ENCODE data around the gene ATP6V0A4.
"Not testable (repeated sequence)": the region's sequence is repeated elsewhere in the genome, so short reads cannot be mapped to it uniquely, and the experiment has no call there.

ATP6V0A4 gene

DNA sequence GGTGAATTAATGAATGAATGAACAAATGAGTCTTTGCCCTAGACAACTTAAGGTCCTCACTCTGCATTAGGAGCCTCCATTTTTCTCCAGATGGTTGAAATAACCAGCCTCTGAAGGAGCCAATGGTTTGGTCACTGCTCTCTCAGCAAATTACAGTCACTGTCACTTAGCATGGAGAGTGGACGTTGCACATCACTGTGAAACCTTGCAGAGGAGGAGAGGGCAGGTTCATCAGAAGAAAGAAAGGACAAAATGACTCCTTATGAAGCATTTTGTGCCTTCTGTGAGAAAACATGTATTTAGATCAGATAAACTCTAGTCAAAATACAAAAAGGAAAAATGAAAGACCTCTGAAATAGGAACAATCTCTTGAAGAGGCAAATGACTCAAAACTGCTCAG is 6.6 kb upstream of the ATP6V0A4 start:
- in situ Hi-C loops (cut with MboI; ENCODE audit: low sequenced_read_pairs): no loop called here

DNA sequence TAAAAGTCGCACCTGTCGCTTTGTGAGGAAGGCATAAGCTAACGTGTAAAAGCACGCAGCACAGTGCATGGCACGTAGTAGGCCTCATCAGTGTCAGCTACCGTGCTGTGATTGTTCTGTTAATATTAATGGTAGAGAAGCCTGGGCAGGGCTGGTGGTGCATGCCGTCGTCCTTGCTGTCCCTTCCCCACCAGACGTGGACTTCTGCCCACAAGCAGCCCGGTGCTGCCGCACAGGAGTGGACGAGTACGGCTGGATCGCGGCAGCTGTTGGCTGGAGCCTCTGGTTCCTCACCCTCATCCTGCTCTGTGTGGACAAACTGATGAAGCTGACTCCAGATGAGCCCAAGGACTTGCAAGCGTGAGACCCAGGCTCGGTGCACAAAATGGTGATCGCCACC is 4.7 kb upstream of the ATP6V0A4 start:
- in situ Hi-C loops (cut with MboI; ENCODE audit: low sequenced_read_pairs): no loop called here

DNA sequence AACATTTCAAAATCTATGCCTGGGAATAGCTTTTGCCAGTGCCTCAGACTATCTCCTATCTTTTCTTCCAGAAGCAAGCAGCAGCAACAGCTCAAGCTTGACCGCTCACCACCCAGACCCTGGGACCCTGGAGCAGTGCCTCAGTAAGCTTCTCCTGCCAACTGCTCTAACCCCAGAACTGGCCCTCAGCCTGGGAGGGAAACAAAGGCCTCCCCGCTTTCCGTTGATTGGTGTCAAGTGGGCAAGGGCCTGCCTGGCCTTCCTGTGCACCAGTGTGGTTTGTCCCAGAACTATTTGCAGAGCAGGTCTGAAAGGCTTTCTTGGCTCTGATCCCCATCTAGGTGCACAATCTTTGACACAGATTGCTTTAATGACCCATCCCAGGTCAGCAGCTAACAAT is 3.3 kb upstream of the ATP6V0A4 start:
- in situ Hi-C loops (cut with MboI; ENCODE audit: low sequenced_read_pairs): no loop called here

DNA sequence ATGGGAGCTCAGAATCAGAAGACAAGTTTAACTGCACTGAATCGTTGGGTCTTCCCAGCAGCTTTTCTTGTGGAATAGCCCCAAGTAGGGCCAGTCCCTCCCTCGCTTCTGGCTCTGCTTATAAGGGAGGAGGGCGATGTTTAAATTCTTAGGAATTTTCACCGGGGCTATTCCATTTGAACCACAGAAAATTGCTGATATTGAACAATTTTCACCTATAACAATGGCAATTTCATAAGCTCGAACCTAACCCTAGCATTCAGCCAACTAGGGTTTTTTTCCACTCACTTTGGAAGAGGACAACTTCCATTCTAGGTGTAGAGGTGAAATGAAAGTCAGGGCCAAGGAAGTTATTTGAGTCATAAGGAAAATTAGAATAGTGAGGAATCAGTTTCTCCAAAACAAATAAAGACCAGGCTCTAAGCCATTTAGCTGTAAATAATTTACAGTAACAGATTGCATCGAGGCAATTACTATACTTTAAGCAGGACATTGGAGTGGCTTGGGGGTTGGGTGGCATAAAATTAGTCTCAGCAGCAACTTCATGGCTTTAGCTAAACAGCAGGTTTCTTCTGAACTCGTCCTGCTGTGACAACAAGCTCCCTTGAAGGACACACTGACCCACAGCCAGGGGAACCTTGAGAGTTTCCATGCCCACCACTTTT is 1.5 kb upstream of the ATP6V0A4 start:
- in situ Hi-C loops (cut with MboI; ENCODE audit: low sequenced_read_pairs): no loop called here

DNA sequence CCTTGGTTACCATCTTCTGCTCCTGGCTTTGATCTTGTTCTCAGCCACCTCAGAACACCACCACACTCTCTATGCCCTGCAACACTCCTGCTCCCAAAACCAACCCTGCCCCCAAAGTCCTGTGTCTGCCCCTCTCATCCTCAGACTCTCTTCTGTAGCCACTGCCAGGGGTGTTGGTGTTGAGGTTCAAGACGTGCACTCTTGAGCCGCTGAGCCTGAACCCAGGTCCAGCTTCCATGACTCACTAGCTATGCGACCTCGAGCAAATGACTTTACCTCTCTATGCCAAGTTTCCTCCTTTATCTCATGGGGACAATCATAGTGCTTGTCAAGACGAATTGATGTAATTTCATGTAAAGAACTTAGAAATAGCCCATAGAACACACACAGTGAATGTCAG is 840 bp upstream of the ATP6V0A4 start:
- in situ Hi-C loops (cut with MboI; ENCODE audit: low sequenced_read_pairs): no loop called here

DNA sequence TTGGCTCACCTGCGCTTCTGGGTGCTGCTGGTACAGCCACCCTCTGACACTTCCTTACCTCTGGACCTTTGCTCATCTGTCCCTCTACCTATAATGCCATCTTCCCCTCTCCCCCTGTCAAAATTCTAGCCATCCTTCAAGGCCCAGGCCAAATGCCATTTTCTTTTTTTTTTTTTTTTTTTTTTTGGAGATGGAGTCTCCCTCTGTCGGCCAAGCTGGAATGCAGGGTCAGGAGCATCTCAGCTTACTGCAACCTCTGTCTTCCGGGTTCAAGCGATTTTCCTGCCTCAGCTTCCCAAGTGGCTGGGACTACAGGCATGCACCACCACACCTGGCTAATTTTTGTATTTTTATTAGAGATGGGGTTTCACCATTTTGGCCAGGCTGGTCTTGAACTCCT is 950 bp downstream of the ATP6V0A4 start:
- in situ Hi-C loops (cut with MboI; ENCODE audit: low sequenced_read_pairs): not testable (repeated sequence)

DNA sequence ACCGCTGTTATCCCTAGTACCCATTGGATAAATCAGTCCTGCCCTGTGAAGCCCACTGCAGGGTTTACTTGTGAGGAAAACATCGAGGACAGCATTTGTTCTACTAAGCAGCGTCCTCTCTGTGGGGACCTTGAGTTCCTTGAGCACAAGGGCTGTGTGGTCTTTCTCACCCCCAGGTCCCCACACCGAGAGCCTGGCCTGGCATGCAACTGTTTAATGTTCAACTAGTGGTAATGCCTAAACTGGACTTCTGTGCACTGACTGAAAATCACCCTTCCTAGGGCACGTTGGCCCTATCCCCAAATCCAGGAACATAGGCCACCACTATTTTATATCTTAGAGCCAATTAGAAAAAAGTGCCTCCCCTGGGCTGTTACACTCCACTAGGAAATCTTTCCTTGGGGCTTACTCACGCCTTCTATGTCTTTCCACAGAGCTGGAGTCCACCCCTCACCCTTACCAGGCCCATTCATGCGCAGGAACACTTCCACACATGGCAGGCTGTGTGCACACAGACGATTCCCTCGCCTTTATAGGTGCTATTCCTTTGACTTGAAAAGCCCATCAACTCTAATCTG is 1.9 kb downstream of the ATP6V0A4 start:
- in situ Hi-C loops (cut with MboI; ENCODE audit: low sequenced_read_pairs): no loop called here

DNA sequence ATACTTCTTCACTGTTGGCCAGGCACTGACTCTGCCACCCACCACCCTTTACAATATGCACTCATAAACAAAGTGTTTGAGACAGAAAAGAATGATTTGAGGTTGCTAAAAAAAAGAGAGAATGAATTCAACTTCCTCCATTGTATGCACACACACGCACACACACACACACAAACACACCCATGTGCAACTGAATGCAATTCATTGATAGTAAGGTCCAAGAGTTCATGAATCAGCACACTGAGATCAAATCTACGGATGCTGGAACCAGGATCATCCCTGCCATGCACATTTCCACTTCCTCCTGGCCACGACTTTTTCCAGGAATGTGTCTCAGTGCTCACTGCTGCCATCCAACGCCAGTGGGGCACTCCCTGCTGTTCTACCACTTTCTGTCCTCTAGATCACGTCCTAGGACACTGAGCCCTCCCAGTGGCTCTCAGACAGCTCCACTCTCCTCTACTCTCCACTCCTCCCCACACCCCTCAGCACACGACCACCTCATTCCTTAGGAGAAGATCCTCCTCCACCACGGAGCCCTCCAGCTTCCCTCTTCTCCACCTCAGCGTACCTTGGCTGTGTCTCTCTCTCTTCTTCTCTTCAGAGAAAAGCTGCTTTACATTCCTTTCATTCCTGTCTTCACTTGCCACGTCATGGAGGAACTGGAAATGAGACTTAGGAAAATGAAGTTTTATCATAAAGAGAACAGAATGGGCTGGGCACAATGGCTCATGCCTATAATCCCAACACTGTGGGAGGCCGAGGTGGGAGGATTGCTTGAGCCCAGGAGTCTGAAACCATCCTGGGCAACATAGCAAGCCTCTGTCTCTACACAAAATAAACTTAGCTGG is 12.2 kb downstream of the ATP6V0A4 start:
- in situ Hi-C loops (cut with MboI; ENCODE audit: low sequenced_read_pairs): no loop called here

DNA sequence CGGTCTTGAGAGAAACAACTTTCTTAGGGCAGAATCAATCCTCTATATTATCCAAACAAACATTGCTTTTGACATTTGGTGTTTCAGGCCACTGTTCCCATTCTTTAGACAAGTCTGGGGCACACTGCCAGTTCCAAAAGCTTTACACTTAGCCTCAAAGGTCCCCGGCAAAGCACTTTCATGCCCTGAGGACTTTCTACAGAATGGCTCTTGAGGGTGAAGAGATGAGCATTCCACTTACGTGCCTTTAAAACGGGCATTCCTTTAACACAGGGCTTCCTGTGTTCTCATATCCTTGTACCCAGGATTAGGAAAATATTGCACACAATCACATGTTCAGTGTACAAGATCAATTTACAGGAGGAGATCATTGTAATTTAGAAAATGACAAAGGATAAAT is 13.3 kb downstream of the ATP6V0A4 start:
- in situ Hi-C loops (cut with MboI; ENCODE audit: low sequenced_read_pairs): no loop called here

DNA sequence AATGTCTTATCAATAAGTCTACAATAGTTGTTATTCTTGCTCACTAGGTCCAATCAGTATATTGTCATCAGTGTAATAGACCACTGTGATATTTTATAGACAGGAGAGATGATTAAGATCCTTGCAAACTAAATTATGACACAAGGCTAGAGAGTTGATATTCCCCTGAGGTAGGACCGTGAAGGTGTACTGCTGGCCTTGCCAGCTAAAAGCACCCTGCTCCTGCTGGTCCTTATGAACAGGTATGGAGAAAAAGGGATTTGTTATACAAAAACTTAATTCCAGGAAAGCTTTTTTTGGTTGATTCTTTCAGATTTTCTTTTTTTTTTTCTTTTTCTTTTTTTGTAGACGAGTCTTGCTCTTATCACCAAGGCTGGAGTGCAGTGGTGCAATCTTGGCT is 17.0 kb downstream of the ATP6V0A4 start:
- in situ Hi-C loops (cut with MboI; ENCODE audit: low sequenced_read_pairs): no loop called here

DNA sequence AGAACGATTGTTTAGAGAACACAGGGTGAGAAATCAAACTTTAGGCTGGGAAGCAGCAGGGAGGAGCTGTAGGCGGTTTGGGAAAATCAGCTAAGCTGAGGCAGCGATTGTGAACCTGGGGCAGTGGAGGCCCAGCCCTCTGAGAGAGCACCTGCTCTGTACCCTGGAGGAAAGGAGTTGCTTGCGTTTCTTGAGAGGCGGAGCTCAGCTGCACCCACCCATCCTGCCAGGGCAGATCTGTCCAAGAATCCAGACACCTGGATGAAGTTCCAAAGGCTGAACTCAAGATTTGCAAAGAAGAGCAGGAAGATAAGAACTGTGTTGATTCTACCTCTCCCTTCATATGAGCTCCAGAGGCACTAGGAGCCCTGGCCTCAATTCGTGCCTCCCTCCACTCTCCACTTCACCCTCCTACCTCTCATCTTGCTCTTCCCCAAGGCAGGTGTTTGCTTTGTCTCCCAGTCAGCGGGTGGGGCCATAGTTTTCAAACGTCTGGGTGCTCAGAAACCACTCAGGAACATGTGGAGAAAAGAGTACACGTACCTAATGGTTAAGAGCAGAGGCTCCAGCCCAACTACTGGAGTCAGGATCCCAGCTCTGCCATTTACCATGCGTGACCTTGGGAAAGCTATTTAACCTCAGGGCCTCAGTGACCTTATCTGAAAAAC is 21.7 kb downstream of the ATP6V0A4 start:
- in situ Hi-C loops (cut with MboI; ENCODE audit: low sequenced_read_pairs): no loop called here

DNA sequence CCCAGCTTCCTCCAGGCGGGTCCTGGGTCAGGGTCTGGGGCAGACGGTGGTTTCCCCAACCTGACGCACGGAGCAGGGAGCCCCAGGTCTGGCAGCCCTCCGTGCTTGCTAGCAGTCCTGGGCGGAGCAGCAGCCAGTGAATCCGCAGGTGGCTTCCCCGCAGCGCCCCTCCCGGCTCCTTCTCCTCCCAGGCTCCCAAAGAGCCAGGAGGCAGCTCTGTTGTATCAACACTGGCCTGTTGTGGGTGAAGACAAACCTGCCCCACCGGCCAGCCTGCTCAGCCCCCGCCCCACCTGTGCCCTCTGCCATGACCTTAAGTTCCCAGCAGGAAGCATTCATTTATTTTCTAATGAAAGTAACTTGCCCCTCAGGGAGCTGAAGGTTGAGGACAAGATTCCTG is 24.2 kb downstream of the ATP6V0A4 start:
- in situ Hi-C loops (cut with MboI; ENCODE audit: low sequenced_read_pairs): no loop called here

DNA sequence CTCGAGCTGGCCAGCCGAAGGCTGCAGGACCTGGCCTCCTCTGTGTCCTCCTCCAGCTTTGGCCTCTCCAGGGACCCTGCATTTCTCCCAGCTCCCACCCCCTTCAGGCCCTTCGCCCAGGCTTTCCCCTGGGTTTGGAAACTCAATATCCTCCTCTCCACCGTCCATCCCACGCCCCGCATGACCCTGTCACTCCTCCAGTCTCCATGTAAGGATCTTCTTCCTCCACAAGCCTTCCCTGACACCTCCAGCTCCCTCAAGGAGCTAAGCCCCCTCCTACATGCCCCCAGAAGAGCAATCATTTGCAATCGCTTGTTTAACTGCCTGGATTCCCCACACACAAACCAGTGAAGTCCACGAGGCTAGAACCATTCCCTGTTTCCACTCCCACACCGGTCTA is 24.8 kb downstream of the ATP6V0A4 start:
- in situ Hi-C loops (cut with MboI; ENCODE audit: low sequenced_read_pairs): no loop called here

DNA sequence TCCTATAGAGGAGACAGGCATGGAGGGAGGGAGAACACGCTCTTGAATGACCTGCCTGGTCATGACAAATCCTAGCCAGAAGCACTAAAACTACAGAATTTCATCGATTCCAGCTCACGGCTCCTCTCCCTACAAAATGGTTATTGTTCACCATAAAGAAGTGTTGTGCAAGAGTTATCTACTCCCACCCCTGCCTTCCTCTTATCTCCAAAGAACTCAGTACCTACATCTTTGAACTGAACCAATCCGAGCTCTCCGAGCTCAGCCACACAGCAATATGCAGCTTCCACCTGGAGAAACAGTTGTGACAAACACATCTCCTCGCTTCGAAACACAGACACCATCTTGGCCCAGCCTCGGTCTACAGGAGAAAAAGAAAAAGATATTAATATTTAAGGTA is 27.1 kb downstream of the ATP6V0A4 start:
- in situ Hi-C loops (cut with MboI; ENCODE audit: low sequenced_read_pairs): no loop called here

DNA sequence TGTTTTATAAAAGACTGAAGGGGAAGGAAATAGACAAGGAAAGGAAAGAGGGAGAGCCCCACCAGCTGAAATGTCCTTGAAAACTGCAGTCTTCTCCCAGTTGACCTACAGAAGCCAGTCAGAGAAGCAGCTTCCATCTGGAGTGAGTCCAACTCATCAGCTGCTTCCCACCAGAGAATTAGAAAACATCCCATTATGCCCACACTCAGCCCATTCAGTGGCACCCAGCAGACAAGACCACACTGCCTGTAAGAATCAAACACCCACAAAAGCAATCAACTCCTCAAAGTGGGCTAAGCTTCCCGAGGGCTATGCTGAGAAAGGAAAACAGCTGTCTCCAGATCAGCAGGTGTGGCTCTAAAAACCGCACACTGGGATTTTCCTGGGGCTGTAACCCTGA is 29.8 kb downstream of the ATP6V0A4 start:
- in situ Hi-C loops (cut with MboI; ENCODE audit: low sequenced_read_pairs): no loop called here

DNA sequence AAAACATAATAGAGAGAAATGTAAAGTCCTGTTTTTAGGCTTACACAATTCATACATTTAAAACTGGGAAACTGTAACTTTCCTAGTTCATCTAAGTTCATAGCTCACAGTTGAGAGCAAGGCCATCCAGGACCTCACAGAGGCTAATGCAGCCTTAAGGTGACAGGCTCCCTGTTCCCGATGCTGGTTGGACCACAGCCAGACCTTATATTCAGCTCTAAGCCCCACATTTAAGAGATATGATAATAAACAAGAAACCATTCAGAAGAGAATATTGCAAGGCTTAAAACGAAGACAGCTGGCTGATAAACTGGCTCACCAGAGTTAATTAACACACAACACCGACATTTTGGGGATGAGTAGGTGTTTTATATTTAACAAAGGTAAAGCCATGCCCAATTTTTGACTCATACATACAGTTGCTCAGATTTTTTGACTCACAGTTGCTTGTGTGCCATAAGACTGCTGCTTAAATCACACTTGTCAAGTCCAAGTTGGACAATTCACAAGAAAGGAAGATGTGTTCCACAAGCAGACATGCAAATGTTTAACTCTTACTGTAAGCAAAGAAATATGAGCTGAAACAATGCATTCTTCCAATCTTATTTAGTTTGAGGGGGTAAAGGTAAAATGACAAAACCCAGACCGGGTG is 41.3 kb downstream of the ATP6V0A4 start:
- in situ Hi-C loops (cut with MboI; ENCODE audit: low sequenced_read_pairs): no loop called here

DNA sequence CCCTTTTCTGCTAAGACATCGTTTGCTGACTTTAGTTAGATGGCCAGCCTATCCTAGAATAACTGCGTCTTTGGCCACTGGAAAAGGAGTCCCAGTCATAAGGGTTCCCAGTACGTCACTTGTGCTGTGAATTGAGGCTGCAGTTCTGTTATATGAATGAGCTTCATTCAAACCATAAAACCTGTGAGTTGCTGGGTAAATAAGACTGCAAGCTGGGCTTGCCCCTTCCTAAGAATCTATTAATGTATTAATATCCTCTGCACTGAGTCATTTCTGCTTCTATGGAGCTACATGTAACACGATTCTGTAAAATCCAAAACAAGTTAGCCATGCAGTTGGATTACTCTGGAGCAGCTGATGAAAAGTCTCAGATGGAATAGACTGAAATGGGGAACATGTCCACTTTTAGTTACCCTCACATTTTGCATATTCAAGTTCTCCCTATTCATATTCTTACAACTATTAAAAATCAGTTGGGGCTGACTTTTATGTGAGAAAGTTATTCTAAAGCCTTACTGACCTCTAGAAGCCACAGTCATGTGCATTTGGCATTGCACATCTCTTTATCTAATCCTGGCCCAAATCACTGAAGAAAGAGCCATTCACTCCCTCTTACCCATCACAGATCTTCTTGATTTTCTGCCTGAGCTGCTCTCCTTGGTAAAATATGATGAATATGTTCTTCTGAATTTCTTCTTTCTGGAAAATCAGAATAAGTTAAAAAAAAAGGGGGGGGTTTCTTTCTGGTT is 42.0 kb downstream of the ATP6V0A4 start:
- in situ Hi-C loops (cut with MboI; ENCODE audit: low sequenced_read_pairs): no loop called here

DNA sequence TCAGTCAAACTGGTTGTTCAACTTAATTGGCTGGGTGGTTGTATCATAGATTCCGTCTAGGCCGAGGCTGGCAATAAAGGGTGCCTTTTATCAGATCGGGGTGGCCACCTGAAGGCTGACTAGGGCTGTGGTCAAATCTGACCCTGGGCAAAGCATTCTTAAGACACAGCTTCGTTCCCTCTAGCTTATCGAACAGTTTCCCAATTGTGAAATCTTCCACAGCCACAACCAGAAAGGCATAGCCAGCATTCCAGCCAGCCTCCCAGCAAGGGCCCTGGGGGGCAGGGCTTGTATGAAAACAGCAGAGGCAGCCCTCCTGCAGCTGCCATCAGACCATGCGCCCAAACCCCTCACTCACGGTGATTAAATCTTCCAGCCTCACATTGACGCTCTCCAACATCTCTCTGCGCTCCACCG is 42.7 kb downstream of the ATP6V0A4 start:
- in situ Hi-C loops (cut with MboI; ENCODE audit: low sequenced_read_pairs): no loop called here

DNA sequence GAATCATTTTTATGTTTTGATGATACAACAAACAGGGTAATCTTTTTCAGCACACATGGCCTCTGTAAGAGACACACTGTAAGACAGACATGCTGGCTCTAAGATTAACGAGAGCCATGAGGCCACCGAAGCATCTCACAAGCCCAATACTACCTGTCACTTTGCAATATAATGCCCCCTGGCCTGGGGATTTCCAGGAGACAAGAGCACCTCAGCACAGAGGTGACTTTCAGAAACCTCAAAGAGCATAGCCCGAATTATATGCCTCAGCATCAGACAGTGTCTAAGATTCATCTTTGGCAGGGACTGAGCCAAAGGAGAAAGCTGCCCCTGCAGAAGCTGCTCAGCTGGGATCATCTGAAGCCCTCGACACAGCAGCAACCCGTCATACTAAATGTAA is 44.4 kb downstream of the ATP6V0A4 start:
- in situ Hi-C loops (cut with MboI; ENCODE audit: low sequenced_read_pairs): no loop called here

DNA sequence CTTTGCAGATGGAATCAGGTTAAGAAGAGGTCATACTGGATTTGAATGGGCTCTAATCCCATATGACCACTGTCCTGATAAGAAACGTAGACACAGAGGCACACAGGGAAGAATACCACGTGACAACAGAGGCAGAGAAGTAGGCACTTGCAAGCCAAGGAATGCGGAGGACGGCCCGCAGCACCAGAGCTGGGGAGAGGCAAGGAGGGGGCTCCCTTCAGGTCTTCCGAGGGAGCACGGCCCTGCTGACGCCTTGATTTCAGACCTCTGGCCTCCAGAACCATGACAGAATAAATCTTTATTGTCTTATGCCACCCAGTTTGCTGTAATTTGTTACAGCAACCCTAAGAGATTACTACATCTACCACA is 44.9 kb downstream of the ATP6V0A4 start:
- in situ Hi-C loops (cut with MboI; ENCODE audit: low sequenced_read_pairs): no loop called here

Measured in hTERT RPE-1 (cell line).